HG02943 (cell line): Measurements from ENCODE around the gene PDE2A.

Experiments used
- ATAC-seq: cut with Tn5 transposase; IDR thresholded peaks from one replicate; pipeline ENCODE4 v1.9.1; 2021; ENCODE audit warnings: mild to moderate bottlenecking, low read depth, moderate library complexity; ENCODE audit not compliant: unreplicated experiment

Gene PDE2A

GRCh38 chr11:72705442-72706365 lies 31.5 kb upstream of the PDE2A start:
- ATAC-seq = no peak

GRCh38 chr11:72704783-72705265 lies 30.6 kb upstream of the PDE2A start:
- ATAC-seq = no peak

GRCh38 chr11:72704028-72704782 lies 30.0 kb upstream of the PDE2A start:
- no peak for ATAC-seq

GRCh38 chr11:72703267-72704008 lies 29.2 kb upstream of the PDE2A start:
- ATAC-seq = no peak

GRCh38 chr11:72702577-72703241 lies 28.5 kb upstream of the PDE2A start:
- no peak for ATAC-seq

- ATAC-seq = no peak
These were observed 27.9 kb upstream of the PDE2A start for GRCh38 chr11:72702096-72702495.

GRCh38 chr11:72701466-72701865 lies 27.2 kb upstream of the PDE2A start:
- no peak for ATAC-seq

GRCh38 chr11:72700146-72700545 lies 25.9 kb upstream of the PDE2A start:
- ATAC-seq = no peak

- no peak for ATAC-seq
These were observed 23.6 kb upstream of the PDE2A start for GRCh38 chr11:72697814-72698213.

GRCh38 chr11:72696866-72697700 lies 22.9 kb upstream of the PDE2A start:
- ATAC-seq = no peak

- no peak for ATAC-seq
These were observed 21.1 kb upstream of the PDE2A start for GRCh38 chr11:72695354-72695753.

GRCh38 chr11:72693271-72693968 lies 19.2 kb upstream of the PDE2A start:
- ATAC-seq = no peak

GRCh38 chr11:72692498-72693237 lies 18.4 kb upstream of the PDE2A start:
- no peak for ATAC-seq

- ATAC-seq = no peak
These were observed 15.9 kb upstream of the PDE2A start for GRCh38 chr11:72690166-72690565.

- no peak for ATAC-seq
These were observed 14.7 kb upstream of the PDE2A start for GRCh38 chr11:72688929-72689328.

GRCh38 chr11:72688486-72688885 lies 14.3 kb upstream of the PDE2A start:
- ATAC-seq = no peak

GRCh38 chr11:72687326-72687725 lies 13.1 kb upstream of the PDE2A start:
- no peak for ATAC-seq

- no peak for ATAC-seq
These were observed 12.5 kb upstream of the PDE2A start for GRCh38 chr11:72686639-72687220.
